Activated CD4-positive, alpha-beta T cell treated with anti-CD3 and anti-CD28 coated beads for 24 hours (primary cell): ENCODE measurements around the gene OR2T5.
"Not testable (repeated sequence)": the region's sequence is repeated elsewhere in the genome, so short reads cannot be mapped to it uniquely, and the experiment has no call there.

Experiments
- DNase-seq, 2 donors: peaks; one replicate each; pipeline ENCODE4 v3.0.0-alpha.2; 2020; ENCODE audit warnings: low read depth in 2 of 2

Gene OR2T5, protein sequence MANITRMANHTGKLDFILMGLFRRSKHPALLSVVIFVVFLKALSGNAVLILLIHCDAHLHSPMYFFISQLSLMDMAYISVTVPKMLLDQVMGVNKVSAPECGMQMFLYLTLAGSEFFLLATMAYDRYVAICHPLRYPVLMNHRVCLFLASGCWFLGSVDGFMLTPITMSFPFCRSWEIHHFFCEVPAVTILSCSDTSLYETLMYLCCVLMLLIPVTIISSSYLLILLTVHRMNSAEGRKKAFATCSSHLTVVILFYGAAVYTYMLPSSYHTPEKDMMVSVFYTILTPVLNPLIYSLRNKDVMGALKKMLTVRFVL

DNA sequence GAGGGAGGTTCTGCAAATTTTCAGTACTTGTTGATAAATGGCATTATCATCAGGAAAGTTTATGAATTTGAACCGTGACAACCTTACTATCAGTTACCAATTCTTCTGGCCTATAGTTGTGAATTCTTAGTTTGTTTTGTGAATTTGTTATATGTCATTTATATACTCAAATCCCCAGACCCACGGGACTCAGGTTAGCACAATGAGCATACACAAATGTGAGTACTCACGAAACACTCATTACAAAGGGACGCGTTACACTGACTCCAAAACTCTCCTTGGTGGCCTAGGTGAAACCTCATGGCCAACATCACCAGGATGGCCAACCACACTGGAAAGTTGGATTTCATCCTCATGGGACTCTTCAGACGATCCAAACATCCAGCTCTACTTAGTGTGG is at the start of gene OR2T5:
Gene OR2T5 (plus strand): TSS at position 301 of the 400 bp plus-strand sequence. CDS start 0 bp downstream, at position 301.
- DNase-seq = not testable (repeated sequence)

- DNase-seq = not testable (repeated sequence)
Measured at GRCh38 chr1:248438668-248439067, 49.7 kb upstream of the OR2T5 start.

DNA sequence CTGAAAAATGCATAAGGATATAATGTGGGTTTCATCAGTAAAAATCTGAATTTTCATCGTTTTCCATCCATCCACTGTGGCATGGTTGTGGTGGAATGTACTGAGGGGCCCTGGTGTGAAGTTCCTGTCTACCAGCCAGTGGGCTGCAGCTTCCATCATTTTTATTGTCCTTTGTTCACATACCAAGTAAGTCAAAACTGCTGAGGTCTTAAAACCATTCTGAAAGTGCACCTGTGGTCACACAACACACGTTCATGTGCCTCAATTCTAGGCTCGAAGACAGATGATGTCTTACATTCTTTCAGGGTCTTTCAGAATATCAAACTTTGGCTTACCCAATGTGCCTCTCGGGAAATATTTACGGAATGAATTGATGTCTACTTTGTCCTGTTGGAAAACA is 49.1 kb upstream of the OR2T5 start:
- DNase-seq = not testable (repeated sequence)

DNA sequence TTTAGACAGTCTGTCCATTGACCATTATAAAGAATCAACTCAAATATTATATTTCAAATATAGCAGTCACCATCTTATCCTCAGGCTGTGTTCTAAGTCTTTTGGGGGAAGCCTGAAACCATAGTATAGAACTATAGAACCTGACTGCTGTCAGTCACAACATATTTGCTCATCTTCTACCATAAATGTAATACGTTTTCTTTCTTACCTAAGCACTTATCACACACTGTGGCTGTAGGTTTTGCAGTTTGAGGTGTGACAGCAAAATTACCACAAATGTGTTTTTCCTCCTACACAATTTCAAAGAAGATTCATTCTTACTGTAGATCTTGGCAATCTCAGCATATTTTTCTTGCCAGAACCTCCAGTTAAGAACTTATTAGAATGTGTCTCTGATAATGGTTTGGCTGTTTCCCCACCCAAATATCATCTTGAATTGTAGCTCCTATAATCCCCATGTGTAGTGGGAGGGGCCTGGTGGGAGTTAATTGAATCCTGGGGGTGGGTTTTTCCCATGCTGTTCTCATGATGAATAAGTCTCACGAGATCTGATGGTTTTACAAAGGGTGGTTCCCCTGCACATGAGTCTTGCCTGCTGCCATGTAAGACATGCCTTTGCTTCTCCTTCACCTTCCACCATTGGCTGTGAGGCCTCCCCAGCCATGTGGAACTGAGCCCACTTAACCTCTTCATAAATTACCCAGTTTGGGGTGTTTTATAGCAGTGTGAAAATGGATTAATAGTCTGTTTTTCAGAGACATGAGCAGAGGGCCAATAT is 45.7 kb upstream of the OR2T5 start:
- DNase-seq = not testable (repeated sequence)

GRCh38 chr1:248444603-248445002 is 43.8 kb upstream of the OR2T5 start:
- DNase-seq = not testable (repeated sequence)

- DNase-seq = not testable (repeated sequence)
Measured at GRCh38 chr1:248445399-248445798, 43.0 kb upstream of the OR2T5 start, which contains the start of gene OR2T2. TSS of gene OR2T2 (plus strand) at chr1:248445637. CDS start at chr1:248452798, 7,161 bp downstream.

DNA sequence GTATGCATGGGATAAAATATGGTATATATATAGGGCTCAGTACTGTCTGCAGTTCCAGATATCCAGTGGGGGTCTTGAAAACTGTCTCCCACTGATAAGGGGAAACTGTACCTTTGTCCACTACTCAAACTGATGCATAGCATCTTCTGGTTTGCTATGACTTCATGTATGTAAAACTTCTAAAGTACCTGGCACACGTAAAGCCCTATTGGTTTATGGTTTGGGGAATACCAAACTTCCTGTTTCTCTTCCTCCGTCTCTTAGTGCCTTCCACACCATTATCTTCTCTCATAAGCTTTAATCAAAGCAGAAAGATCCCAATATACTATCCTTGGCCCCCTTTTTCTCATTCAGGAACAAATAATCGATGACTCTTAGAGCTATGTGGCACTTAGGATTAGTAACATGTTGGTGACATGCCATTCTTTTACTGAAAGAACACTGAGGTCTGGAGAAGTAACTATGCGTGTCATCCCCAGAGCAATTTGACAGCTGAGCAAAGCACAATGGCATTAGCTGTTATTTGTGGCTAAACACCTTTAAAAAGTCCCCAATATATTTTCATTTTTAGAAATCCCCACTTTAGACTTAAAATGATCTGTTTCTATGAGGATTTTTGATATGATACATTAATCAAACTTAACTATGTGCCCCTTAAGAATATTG is 39.8 kb upstream of the OR2T5 start:
- DNase-seq = not testable (repeated sequence)

GRCh38 chr1:248449821-248450465 is 38.4 kb upstream of the OR2T5 start:
- not testable (repeated sequence) for DNase-seq

DNA sequence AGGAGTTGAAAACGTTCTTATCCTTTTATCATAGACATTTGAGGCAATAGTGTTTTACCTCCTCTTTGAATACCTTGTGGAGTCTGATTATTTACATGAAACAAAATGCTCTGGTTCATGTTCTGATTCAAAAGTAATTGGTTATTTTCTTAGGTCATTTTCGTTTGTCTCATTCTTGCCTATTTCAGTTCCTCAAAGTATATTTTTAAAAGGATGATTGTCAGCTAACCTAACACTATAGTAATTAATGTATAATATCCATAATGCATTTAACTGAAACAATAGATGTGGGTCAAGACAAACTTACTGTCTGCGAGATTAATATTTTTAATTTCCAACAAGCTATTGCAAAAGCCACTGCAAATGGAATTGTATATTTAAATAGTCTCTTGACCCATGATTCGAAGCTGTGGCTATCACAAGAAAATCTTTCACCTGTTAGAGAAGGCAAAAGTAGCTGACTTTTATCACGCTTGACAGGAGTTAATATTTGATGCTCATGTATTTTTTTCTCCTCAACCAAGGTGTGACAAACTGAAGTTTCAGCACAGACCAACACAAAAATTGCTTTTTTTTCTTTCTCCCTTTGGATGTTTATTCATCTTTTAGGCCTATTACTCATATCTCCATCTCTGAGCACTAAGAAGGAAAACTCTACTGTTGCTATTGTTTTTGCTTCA is 37.8 kb upstream of the OR2T5 start:
- not testable (repeated sequence) for DNase-seq

DNA sequence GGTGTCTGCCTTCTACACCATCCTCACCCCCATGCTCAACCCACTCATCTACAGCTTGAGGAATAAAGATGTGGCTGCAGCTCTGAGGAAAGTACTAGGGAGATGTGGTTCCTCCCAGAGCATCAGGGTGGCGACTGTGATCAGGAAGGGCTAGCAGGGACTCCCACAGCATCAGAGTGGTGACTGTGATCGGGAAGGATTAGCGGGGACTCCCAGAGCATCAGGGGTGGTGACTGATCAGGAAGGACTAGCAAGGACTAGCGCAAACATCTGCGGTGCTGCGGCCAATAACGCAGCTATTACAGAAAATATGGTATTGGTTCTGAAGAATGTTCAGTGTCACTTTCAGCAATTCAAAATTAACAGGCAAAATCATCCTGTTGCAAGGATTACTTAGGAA is 34.8 kb upstream of the OR2T5 start:
- not testable (repeated sequence) for DNase-seq

DNA sequence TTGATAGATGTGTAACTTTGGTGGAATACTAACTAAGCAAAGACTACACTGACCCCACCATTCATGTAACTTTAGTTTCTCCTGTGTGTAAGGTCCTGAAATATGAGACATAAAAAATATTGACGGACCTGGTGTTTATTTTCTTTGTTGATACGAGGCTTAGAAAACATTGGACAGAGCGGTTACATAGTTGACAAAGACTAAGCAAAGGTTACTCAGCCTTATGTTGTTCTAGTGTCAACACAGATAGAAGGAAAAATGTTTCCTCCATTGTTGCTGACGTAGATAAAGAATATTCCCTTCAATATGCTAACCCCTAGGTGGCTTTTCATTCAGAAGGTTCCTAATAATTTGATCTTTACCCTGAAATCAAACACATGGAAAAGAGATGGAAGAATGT is 33.3 kb upstream of the OR2T5 start:
- not testable (repeated sequence) for DNase-seq

DNA sequence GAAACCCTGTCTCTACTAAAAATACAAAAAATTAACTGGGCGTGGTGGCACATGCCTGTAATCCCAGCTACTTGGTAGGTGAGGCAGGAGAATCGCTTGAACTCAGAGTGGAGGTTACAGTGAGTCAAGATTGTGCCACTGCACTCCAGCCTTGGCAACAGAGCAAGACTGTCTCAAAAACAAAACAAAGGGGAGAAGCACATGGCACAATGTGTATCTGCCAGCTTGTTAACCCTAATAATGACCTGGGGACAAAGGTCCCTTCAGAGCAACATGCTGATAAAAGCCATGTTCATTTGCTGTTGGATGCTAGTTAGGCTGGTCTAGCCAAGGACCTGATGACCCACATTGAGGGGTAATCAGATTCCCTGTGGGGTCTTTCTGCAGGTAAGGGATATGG is 31.8 kb upstream of the OR2T5 start:
- DNase-seq = not testable (repeated sequence)

DNA sequence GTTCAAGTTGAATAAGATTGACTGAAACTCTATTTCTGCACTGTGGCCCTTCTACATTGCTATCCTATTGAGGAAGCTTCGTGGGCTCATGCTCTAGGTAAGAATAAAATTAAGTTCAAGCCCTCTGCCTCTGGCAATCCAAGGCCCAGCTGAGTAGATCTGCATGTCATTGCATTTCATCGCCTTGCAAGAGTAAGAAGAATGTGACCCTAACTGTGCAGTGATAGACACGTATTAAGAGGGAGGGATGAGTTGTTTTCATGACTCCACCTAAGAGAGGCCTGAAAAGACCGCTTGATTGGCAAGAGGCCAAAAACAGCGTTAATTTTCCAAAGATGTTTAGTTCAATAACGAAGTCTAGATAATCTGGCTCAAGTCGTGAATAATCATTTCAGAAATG is 29.3 kb upstream of the OR2T5 start:
- DNase-seq = not testable (repeated sequence)

DNA sequence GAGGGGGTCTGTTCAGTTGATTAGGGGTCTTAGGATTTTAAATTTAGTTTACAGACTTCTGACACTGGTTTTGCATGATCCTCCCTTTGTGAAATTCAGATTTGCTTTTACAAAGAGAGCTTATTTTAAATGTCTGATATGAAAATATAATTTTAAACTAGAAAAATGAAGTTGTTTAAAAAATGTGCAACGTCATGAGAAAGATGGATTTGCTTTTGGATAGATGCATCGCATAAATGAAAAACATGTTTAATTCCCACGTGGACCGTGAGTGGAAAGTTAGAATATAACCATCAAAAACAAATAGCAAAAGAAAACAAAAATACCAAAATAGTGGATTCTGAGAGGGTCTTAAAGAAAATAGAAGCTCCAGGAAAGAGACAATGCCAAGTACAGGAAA is 17.2 kb upstream of the OR2T5 start:
- no peak for DNase-seq

DNA sequence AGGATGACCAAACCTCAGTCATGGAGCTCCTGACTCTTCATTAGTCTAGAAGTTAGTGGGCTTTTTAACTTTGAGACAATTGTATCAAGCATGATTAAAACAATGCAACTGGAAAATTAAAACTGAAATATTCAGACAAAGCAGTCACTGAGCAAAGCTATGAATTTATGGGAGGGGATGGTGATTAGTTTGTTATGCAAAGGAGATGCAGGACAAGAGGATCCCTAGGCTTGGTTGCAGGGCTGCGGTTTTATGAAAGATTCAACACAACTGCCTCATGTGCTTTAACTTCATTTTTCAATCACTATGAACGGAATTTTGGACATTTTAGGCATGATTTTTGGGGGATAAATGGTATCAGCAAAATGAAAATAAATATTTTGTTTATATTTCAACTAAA is 16.3 kb upstream of the OR2T5 start:
- not testable (repeated sequence) for DNase-seq

- DNase-seq = not testable (repeated sequence)
Measured at GRCh38 chr1:248473051-248473450, 15.3 kb upstream of the OR2T5 start, which contains the start of gene OR2T3. TSS of gene OR2T3 (plus strand) at chr1:248473351. CDS start at chr1:248473351, 0 bp downstream.

- DNase-seq = not testable (repeated sequence)
Measured at GRCh38 chr1:248475660-248476059, 12.7 kb upstream of the OR2T5 start.

GRCh38 chr1:248481686-248482579 is 6.5 kb upstream of the OR2T5 start:
- not testable (repeated sequence) for DNase-seq

DNA sequence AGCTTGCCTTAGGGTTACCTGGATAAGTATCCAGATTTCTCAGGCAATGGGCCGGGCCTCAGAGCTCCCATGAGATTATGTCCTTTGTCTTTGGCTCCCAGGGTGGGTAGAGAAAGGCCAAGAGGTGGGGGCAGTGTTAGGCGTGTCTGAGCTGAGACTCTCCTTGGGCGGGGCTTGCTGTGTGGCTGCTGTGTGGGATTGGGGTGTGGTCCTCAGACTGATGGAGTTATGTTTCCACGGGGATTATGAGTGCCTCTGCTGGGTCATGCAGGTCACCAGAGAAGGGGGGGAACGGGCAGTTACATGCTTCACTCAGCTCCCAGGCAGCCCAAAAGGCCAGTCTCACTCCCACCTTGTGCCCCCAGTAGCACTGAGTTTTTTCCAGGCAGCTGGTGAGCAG is 8.3 kb downstream of the OR2T5 start:
- DNase-seq = not testable (repeated sequence)
